NCI-H1105 (cell line): ENCODE measurements around the gene SGPP1.
"Not testable (repeated sequence)": the region's sequence is repeated elsewhere in the genome, so short reads cannot be mapped to it uniquely, and the experiment has no call there.

Source experiments
- DNase-seq: peaks from one replicate; lab custom pipeline; 2025; lab: John Stamatoyannopoulos, UW

Gene SGPP1

DNA sequence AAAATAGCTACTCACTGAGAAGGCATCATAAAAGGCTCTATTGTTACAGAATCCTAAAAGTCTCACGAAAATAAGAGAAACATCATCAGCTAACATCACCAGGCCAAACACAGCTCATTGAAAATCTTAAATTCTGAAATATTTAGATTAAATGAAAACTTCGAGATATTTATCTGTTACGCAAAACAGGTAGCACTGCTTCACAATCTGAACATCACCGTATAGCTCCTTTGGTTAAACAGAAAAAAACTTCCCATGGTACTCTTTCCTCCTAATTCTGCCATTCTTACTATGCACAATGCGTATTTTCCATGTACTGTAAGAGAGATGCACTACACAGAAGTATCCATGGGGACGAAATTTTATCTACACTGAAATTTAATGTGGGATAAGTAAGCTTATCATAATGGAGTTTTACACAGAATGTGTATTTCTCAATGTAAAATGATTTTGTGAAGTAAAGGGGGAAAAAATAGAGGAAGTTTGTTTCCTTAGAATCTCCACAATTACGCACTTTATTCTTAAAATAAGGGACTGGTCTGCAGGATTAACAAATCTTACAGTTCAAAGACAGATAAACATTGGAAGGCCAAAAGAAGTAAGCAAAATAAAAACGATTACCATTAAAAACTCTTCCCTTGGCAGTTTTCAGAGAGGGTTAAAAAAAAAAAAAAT lies 1.9 kb downstream of the SGPP1 start:
- DNase-seq: no peak

DNA sequence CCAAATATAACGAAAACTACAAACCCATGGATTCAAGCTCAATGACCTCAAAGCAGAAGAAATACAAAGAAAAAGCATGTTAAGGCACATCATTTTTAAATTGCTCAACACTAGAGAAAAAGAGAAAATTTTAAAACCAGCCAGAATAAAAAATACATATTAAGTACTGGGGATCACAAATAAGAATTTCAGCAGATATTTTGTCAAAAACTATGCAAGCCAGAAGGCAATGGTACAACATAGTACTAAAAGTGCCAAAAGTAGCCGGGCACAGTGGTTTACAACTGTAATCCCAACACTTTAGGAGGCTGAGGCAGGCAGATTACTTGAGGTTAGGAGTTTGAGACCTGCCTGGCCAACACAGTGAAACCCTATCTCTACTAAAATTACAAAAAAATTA lies 10.2 kb downstream of the SGPP1 start:
- peak; percentile 37 for DNase-seq

GRCh38 chr14:63715360-63715759 lies 12.5 kb downstream of the SGPP1 start:
- DNase-seq: no peak

DNA sequence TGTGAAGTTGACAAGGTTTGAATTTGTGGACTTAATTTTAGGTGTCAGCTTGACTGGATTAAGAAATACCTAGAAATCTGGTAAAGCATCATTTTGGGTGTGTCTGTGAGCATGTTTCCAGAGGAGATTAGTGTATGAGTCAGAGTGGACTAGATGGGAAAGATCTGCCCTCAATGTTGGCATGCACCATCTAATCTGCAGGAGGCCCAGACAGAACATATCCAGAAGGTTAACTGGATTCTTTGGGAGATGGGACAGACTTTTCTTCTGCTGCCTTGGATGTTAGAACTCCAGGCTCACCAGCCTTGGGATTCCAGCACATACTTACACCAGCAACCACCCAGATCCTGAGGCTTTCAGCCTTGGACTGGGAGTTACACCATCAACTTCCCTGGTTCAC lies 14.1 kb downstream of the SGPP1 start:
- DNase-seq: no peak

DNA sequence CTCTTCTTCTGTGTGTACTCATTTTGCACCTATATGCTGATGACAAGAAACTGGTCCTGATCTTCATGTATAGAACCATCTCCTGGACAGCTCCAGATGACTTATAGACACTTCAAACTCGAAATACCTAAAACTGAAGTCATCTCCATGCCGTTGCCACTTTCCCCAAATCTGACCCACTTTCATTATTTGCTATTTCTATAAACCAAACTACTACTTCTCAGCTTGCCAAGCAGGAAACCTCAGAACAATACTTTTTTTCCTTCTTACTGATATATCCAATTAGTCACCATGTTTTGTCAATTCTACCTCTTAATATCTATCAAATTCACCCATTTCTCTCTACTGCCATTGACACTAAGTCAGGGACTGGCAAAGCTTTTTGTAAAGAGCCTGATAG lies 14.8 kb downstream of the SGPP1 start:
- DNase-seq: no peak

GRCh38 chr14:63712123-63712522 lies 15.7 kb downstream of the SGPP1 start:
- no peak for DNase-seq

DNA sequence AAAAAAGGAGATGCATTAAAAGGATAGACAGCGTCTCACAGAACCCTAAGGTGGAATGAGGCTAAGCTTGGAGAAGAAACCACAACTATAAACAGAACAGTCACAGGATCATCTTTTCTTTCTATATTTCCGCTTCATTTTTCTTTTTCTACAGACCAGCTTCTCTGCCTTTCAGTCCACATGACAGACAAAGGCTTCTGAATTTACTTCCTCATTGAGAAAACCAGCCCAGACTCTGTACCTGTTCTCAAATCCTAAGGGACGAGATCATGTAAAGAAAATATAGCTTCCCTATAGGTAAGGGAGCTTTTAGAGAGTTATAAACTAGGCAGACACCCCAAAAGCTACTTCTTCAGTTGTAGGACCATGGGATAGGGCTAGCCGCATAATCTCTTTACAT lies 17.4 kb downstream of the SGPP1 start:
- no peak for DNase-seq

DNA sequence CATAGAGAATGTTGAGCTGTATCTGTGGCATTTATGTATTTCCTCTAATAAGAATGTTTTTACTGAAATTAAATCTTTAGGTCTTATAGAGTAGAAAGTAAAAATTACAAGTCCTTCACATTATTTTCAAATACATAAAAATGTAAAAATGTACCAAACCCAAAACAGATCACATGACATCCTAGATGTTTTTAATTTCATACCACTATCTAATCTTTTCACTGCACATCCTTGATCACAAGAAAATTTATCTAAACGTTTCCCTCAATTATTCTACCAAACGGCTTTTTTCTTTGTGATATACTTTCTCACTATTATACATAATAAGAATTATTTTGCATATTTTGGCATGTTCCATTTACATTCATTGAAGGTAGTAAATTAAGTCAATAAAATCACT lies 18.3 kb downstream of the SGPP1 start:
- no peak for DNase-seq

GRCh38 chr14:63707216-63707615 lies 20.6 kb downstream of the SGPP1 start:
- no peak for DNase-seq

GRCh38 chr14:63705561-63706070 lies 22.2 kb downstream of the SGPP1 start:
- DNase-seq: no peak

DNA sequence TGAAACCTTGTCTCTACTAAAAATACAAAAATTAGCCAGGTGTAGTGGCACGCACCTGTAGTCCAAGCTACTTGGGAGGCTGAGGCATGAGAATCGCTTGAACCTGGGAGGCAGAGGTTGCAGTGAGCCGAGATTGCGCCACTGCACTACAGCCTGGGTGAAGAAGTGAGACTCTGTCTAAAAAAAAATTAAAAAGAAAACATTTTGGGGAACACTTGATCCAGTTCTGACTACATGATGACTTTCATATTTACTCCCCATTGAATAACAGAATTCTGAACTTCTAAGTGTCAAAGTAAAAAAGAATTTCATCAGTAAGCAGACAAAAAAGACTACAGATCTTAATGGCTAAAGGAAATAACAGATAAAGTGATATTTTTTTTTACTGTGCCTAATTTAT lies 25.3 kb downstream of the SGPP1 start:
- DNase-seq: not testable (repeated sequence)

GRCh38 chr14:63701606-63702299 lies 26.1 kb downstream of the SGPP1 start:
- no peak for DNase-seq

GRCh38 chr14:63692310-63693020 lies 35.4 kb downstream of the SGPP1 start:
- DNase-seq: no peak

DNA sequence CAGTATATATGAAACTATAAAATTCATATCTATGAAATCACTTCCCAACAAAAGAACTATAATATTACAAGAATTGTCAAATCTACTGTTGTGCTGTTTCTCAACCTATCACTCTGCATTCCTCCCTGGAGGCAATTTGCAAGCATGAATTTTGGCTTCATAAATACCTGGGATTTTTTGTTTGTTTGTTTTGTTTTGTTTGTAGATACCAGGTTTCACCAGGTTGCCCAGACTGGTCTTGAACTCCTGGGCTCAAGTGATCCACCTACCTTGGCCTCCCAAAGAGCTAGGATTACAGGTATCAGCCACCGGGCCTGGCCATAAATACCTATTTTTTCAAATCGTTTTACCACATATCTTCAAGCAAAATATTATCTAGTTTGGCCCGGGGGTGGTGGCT lies 38.7 kb downstream of the SGPP1 start:
- no peak for DNase-seq

DNA sequence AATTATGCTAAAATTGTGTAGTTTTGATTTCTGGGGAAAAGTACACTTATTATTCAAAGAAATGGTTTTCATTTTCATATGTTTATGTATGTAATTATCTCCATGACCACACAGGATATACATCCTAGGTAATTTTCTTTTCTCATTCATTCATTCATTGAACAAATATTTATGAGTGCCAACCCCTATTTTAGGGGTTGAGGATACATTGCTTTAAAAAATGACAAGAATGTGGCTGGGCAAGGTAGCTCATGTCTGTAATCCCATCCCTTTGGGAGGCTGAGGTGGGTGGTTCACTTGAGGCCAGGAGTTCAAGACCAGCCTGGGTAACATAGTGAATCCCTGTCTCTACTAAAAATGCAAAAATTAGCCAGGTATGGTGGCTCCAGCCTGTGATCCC lies 40.9 kb downstream of the SGPP1 start:
- DNase-seq: no peak

DNA sequence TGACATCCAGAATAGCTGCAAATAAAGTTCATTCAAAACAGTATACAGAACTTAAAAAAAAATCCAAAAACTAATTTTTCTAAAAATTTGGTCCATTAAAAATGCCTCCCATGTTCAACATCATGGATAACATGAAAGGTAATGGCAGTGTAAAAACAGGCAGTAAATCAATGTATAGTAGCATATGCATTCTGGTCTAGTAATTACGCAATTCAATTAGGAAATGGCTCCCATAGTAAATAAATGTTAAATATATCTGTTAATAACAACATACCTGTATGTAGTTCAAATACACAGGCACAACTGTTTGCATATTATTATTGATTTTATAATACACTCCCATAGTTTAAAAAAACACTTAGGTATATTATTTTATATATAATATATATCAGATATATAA lies 42.5 kb downstream of the SGPP1 start:
- no peak for DNase-seq

DNA sequence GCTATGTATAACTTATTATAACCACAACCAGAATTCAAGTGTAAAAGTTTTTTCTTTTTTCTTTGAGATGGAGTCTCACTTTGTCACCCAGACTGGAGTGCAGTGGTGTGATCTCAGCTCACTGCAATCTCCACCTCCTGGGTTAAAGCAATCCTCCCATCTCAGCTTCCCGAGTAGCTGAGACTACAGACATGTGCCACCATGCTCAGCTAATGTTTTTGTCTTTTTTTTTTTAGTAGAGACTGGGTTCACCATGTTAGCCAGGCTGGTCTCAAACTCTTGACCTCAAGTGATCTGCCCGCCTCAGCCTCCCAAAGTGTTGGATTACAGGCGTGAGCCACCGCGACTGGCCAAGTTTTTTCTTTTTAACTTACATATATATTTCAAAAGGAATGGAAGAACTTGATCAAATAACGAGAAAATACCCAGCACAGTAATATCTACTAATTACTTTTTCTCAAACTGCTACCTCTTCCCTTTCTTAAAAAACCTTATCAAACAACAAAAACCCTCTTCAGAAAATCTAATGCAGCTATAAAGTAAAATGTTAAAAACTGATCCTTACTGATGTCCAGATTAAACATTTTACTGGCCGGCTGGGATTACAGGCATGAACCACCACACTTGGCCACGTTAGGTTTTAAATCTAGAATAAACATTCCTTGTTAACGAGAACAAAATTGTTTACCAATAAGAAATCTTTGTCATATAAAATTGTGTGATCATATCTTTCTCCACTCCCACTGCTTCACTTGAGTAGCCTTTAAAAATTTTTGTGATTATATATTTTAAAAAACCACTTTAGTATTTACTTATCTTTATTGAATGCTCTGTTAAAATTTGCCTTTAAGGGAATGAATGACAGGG lies 44.9 kb downstream of the SGPP1 start:
- no peak for DNase-seq

DNA sequence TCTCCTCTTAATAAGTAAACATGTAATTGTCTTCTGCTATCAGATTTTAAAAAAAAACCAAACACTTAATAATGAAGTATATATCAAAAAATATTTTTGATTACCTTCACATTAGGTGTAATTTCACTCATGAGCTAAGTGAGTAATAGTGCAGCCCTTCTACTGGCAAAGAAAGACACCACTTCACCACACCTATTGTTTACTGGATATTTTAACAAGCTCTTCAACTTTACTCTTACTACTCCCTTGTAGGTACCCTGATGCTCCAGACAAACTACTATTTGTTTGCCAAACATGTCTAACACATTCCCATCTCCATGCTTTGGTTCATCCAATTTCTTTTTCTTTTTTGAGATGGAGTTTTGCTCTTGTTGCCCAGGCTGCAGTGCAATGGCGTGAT lies 49.3 kb downstream of the SGPP1 start:
- no peak for DNase-seq

- DNase-seq: no peak
Observed at GRCh38 chr14:63677891-63678379, 49.9 kb downstream of the SGPP1 start.

DNA sequence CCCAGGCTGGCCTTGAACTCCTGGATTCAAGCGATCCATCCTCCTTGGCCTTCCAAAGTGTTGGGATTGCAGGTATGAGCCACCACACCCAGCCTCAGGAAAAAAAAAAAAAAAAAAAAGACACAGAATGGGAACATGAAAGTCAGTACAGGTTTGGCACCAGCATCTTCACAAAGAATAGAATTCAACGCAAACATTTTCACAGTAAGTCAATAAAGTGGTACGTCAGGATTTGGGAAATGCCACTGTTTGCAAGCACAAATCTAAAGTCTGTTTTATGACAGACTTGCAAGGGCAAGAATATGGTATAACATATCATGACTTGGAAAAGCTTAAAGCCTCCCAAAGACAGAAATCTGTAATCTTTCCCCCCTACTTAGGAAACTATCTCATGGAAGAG lies 51.2 kb downstream of the SGPP1 start:
- no peak for DNase-seq

DNA sequence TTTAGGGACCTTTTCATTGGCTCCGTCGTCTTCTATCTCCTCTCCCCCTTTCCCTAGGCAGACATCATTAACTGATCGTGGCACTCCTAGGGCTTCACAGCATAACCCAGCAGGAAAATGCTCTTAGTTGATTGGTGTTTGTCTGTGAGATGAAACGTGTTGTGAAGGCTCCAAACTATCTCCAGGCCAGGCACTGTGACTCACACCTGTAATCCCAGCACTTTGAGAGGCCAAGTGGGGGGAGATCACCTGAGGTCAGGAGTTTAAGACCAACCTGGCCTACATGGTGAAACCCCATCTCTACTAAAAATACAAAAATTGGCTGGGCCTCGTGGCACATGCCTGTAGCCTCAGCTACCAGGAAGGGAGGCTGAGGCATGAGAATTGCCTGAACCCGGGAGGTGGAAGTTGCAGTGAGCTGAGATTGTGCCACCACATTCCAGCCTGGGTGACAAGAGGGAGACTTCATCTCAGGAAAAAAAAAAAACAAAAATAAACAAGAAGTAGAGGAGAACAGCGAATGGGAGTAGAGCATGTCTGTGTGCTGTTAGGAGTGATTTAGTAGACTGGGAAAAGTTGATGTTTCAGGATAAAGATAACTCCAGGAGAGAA lies 53.9 kb downstream of the SGPP1 start:
- no peak for DNase-seq

- no peak for DNase-seq
Observed at GRCh38 chr14:63673255-63673654, 54.6 kb downstream of the SGPP1 start.
